Upper lobe of left lung (tissue), 4 donors: ENCODE measurements around the gene CNTNAP2.

ENCODE experiments used
- POLR2A ChIP-seq, 4 donors: fragments of 450-650 bp; IDR thresholded peaks; one replicate each; pipeline ENCODE4 v1.5.1; 2016 to 2017; ENCODE audit warnings: antibody characterized with exemption in 4 of 4, mild to moderate bottlenecking in 2 of 4
- POLR2AphosphoS5 ChIP-seq, 2 donors: sonication (generic); formaldehyde crosslinking; IDR thresholded peaks; one replicate each; pipeline ENCODE4 v1.5.1; 2017; ENCODE audit warnings: antibody characterized with exemption in 2 of 2
- TF ChIP-seq, protein P1 (sequence below), 6 experiments: fragments of 450-650 bp in 4 of 6; fragments of 200-600 bp in 2 of 6; sonication (generic) in 2 of 6; IDR thresholded peaks; one replicate each; pipeline ENCODE4 v1.5.1; 2016 to 2019; ENCODE audit warnings: antibody characterized with exemption in 6 of 6

GRCh38 chr7:148091882-148092281, 1975.3 kb downstream of the CNTNAP2 start:
- TF ChIP-seq, protein P1, sequence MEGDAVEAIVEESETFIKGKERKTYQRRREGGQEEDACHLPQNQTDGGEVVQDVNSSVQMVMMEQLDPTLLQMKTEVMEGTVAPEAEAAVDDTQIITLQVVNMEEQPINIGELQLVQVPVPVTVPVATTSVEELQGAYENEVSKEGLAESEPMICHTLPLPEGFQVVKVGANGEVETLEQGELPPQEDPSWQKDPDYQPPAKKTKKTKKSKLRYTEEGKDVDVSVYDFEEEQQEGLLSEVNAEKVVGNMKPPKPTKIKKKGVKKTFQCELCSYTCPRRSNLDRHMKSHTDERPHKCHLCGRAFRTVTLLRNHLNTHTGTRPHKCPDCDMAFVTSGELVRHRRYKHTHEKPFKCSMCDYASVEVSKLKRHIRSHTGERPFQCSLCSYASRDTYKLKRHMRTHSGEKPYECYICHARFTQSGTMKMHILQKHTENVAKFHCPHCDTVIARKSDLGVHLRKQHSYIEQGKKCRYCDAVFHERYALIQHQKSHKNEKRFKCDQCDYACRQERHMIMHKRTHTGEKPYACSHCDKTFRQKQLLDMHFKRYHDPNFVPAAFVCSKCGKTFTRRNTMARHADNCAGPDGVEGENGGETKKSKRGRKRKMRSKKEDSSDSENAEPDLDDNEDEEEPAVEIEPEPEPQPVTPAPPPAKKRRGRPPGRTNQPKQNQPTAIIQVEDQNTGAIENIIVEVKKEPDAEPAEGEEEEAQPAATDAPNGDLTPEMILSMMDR (IDR thresholded peaks at IDR 0.05): no peak
- TF ChIP-seq POLR2AphosphoS5 (IDR thresholded peaks at IDR 0.05): no peak
- no peak for TF ChIP-seq POLR2A (IDR thresholded peaks at IDR 0.05)
